Skeletal muscle tissue (tissue), 4 donors: ENCODE data around the gene WIPF1. TPM values are rescaled to one million over a fixed set of nuclear protein-coding genes. Genes with fewer than 3 reads are reported as not detected.

ENCODE experiments used
- H3K27ac ChIP-seq: one replicate; pipeline ENCODE4 v1.7.0; 2013; ENCODE audit warnings: mild to moderate bottlenecking, low read depth, low read length, inconsistent platforms
- H3K27me3 ChIP-seq, 3 donors: one replicate each; pipeline ENCODE4 v1.7.0; 2013; ENCODE audit warnings: low read length in 3 of 3; ENCODE audit not compliant: control insufficient read depth in 3 of 3, insufficient read depth in 3 of 3
- H3K36me3 ChIP-seq, 3 donors: one replicate each; pipeline ENCODE4 v1.7.0; 2013; ENCODE audit warnings: low read length in 3 of 3; ENCODE audit not compliant: control insufficient read depth in 3 of 3, insufficient read depth in 3 of 3
- H3K4me1 ChIP-seq, 3 donors: one replicate each; pipeline ENCODE4 v1.7.0; 2013; ENCODE audit warnings: low read length in 3 of 3, mild to moderate bottlenecking in 3 of 3; ENCODE audit not compliant: control insufficient read depth in 3 of 3, insufficient read depth in 3 of 3
- H3K4me3 ChIP-seq, 3 donors: one replicate each; pipeline ENCODE4 v1.7.0; 2013; ENCODE audit warnings: low read length in 3 of 3
- H3K9ac ChIP-seq, 3 donors: one replicate each; pipeline ENCODE4 v1.7.0; 2013; ENCODE audit warnings: low read length in 3 of 3, mild to moderate bottlenecking in 3 of 3, moderate library complexity in 2 of 3, low read depth in 1 of 3
- H3K9me3 ChIP-seq, 3 donors: one replicate each; pipeline ENCODE4 v1.7.0; 2013; ENCODE audit warnings: low read length in 3 of 3; ENCODE audit not compliant: control insufficient read depth in 3 of 3
- total RNA-seq: library from RNA; depleted of rRNA; stranded (reverse); fragments of >200 nt; gene quantifications from one replicate; pipeline ENCODE4 v1.2.3, GENCODE V29; 2014
- donor health status: Osteomylitis.

Gene WIPF1, protein sequence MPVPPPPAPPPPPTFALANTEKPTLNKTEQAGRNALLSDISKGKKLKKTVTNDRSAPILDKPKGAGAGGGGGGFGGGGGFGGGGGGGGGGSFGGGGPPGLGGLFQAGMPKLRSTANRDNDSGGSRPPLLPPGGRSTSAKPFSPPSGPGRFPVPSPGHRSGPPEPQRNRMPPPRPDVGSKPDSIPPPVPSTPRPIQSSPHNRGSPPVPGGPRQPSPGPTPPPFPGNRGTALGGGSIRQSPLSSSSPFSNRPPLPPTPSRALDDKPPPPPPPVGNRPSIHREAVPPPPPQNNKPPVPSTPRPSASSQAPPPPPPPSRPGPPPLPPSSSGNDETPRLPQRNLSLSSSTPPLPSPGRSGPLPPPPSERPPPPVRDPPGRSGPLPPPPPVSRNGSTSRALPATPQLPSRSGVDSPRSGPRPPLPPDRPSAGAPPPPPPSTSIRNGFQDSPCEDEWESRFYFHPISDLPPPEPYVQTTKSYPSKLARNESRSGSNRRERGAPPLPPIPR
- total RNA-seq, result 16.2 TPM

DNA sequence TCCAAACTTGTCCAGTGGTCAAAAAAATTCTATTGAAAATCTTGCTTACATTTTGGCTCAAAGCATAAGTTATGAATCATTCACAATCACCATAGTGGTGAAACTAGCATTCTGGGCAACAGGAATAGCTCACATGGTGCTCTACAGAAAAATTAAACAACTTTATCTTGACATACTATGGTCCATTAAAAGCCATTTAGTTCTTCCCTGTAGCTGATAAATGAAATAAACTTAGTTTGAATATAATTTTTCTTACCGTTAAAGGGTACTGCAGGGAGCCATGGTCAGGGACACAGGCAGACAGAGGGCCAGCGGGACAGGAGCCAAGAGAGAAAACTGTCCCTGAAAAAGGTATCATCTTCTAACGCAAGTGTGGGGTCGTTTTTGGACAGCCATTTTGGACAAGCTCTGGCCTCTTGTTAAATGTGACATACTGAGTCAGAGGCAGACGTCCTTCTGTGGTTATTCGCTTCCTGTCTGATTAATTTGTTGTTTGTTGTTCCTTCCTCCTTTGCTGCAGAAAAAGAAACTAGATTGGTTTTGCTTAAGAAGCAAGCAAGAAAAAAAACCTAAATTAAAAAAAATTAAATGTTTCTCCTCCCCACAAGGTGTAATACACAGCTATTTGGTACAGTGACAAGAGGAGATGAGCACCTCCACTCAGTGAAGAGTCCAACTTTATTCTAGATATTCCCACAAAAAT is at the start of gene WIPF1:
TSS of gene WIPF1 (minus strand) at position 460 of the 703 bp plus-strand sequence. CDS start 12,231 bp downstream, outside the sequence.
- H3K27me3 ChIP-seq, result no peaks in the 10 kb centered on the region
- H3K9me3 ChIP-seq, result no peaks in the 10 kb centered on the region
- peak within 1 kb of the TSS; percentile 67 for H3K27ac ChIP-seq
- H3K9ac ChIP-seq, result no peak within 1 kb of the TSS
- H3K4me1 ChIP-seq, result peaks cover 0 to 6% (median 2%) of the 10 kb centered on the region in 3 donors
- peak within 1 kb of the TSS in 1 of 3 donors; percentile 32 for H3K4me3 ChIP-seq
- H3K36me3 ChIP-seq, result no peaks in the 10 kb centered on the region

DNA sequence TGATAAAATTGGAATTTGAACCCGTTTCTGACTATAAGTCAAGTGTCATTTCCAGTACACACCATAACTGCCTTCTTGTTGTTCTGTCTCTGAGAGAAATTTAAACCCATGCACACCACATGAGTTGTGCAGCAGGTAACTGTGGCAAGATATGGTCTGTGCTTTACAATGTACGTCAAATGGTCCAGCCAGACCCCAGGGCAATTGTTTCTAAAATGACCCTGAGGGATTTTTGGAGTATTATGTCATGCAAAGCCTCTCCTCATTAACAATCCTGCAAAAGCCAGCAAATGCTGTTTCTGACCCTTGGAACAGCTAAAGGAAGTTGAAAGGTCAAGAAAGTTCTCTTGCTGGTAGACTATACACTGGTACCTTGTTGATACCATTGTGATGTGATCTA is 47.7 kb upstream of the WIPF1 start:
- no peaks in the 10 kb centered on the region for H3K36me3 ChIP-seq

DNA sequence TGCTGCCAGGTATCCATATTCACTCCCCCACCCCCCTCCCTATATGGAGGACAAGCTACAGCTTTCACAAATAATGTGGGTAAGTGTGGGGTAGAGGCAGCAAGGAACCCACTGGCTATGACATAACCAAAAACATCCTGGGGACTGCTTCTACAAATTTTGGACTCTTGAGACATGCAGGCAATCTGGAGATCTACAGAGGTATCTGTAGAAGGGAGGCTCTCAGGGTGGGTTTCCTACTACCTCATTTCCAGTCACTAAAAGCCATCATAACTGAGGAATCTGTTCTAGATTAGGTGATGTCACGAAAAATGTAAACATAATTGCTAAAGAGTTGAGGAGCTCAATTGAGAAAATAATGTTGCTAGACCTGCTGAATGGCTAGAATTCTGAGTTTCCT is 46.8 kb upstream of the WIPF1 start:
- no peak overlapping the region for H3K4me3 ChIP-seq
- H3K9me3 ChIP-seq, result peaks cover 0 to 3% (median 0%) of the 10 kb centered on the region in 3 donors
- no peaks in the 10 kb centered on the region for H3K36me3 ChIP-seq
- no peak overlapping the region for H3K27ac ChIP-seq
- H3K9ac ChIP-seq, result no peak overlapping the region
- no peaks in the 10 kb centered on the region for H3K4me1 ChIP-seq
- H3K27me3 ChIP-seq, result no peaks in the 10 kb centered on the region

More for the DNA sequence above, 47.7 kb upstream of the WIPF1 start:
- Histone ChIP-seq H3K9ac (no peak overlapping the region), H3K4me3 (no peak overlapping the region), H3K4me1 (no peaks in the 10 kb centered on the region), H3K27ac (no peak overlapping the region), H3K9me3 (peaks cover 0 to 3% (median 0%) of the 10 kb centered on the region in 3 donors), H3K27me3 (no peaks in the 10 kb centered on the region)

DNA sequence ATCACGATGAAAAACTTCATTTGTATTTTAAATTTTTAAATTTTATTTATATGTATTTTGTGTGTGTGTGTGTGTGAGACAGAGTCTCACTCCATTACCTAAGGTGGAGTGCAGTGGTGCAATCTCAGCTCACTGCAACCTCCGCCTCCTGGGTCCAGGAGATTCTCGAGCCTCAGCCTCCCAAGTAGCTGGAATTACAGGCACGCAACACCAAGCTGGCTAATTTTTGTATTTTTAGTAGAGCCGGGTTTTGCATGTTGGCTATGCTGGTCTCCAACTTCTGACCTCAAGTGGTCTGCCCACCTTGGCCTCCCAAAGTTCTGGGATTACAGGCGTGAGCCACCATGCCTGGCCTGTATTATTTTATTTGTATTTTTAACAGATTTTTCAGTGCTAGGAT is 45.8 kb upstream of the WIPF1 start:
- Histone ChIP-seq H3K9ac (no peak overlapping the region), H3K27me3 (no peaks in the 10 kb centered on the region), H3K36me3 (no peaks in the 10 kb centered on the region), H3K4me1 (no peaks in the 10 kb centered on the region), H3K27ac (no peak overlapping the region), H3K9me3 (peaks cover 0 to 3% (median 0%) of the 10 kb centered on the region in 3 donors), H3K4me3 (no peak overlapping the region)

DNA sequence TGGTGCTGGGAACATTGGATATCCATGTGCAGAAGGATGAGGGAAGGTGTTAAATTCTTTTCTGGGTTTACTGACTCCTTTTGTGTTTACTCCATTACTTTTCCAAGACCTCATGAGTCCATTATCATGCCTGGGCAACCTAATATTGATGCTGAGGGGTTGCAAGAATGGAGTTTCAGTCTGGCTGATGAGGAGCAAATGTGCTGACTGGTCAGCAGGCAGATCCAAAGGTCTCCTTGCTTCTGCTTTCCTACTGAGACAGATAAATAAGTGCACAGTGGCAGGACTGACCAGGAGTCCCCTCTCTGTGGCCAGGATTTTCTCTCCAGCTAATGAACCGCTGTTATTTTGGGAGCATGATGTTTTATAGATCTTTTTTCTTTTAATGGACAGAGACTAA is 43.6 kb upstream of the WIPF1 start:
- no peaks in the 10 kb centered on the region for H3K27me3 ChIP-seq
- peaks cover 0 to 3% (median 0%) of the 10 kb centered on the region in 3 donors for H3K9me3 ChIP-seq
- H3K27ac ChIP-seq, result no peak overlapping the region
- H3K36me3 ChIP-seq, result no peaks in the 10 kb centered on the region
- H3K9ac ChIP-seq, result no peak overlapping the region
- H3K4me3 ChIP-seq, result no peak overlapping the region
- no peaks in the 10 kb centered on the region for H3K4me1 ChIP-seq

DNA sequence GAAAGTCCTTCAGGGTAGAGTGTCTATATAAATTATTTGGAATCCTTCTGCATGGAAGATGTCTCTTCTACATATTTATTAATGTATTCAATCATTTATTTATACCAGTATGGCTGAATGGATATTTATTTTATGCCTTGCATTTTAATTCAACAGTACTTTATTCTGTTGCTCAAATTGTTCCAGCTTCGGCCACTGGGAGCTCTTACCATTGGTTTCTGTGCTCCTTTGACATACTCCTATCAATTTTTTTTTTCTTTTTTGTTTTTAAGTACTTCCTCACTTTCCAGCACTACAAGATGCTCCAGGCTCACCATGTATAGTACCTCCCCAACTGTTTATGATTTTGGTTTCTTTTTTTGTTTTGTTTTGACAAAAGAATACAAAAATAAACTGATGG is 39.4 kb upstream of the WIPF1 start:
- Histone ChIP-seq H3K4me3 (no peak overlapping the region), H3K27me3 (no peaks in the 10 kb centered on the region), H3K36me3 (no peaks in the 10 kb centered on the region), H3K9ac (no peak overlapping the region), H3K9me3 (peaks cover 0 to 3% (median 0%) of the 10 kb centered on the region in 3 donors), H3K27ac (no peak overlapping the region), H3K4me1 (peaks cover 8 to 16% (median 13%) of the 10 kb centered on the region in 3 donors)

DNA sequence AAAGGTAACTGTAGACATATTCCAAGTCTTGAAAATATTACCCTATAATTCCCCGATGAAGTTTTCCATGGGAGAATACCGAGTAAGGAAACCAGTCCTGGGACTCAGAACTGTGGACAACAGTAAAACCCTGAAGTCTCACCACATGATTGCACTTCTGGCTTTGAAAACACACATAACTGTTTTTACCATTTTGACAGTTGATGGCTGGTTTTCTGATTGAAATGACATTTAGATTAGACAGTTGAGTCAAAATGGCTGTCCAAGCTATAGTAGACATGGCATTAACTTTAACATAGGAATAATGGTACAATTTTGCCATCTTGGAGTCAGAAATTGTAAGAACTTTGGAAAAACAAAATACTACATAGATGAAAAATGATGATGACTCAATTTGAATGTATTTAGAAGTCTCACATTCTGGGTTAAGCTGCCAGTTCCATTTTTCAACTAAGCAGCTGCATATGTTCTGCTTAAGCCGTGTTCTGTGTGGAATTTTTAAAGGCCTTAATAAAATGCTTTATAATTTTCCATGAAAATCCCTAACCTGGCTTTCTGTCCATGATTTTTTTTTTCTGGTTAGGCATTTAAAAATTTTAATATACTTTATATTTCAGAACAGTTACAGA is 38.3 kb upstream of the WIPF1 start:
- Histone ChIP-seq H3K4me1 (peaks cover 8 to 16% (median 13%) of the 10 kb centered on the region in 3 donors), H3K9ac (no peak overlapping the region), H3K9me3 (no peaks in the 10 kb centered on the region), H3K4me3 (no peak overlapping the region), H3K27ac (no peak overlapping the region), H3K36me3 (no peaks in the 10 kb centered on the region), H3K27me3 (no peaks in the 10 kb centered on the region)

DNA sequence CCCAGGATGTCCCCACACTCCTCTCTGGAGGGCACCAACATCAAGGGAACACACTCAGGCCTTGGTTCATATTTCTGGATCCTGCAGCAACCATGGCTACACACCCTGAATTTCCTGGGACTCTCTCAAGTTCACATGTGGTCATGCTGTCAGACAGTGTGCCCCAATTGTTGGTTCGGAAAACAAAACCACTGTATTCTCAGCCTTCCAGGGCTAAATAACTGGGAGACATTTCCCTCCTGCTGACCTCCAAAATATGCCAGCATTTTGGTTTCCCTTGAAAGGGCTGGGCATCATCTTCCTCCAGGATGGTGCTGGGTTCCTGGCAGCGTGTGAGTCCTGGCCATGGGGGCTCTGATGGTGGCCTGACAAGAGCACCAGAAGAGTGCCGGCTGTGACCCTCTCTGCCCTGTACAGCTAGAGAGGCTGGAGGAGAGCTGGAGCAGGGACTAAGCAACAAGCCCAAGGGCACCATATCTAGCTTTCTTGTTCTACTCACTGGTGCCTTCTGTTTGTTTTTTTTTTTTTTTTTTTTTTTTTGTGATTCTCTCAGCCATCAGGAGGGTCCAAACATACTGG is 37.5 kb upstream of the WIPF1 start:
- Histone ChIP-seq H3K36me3 (no peaks in the 10 kb centered on the region), H3K4me3 (no peak overlapping the region)

DNA sequence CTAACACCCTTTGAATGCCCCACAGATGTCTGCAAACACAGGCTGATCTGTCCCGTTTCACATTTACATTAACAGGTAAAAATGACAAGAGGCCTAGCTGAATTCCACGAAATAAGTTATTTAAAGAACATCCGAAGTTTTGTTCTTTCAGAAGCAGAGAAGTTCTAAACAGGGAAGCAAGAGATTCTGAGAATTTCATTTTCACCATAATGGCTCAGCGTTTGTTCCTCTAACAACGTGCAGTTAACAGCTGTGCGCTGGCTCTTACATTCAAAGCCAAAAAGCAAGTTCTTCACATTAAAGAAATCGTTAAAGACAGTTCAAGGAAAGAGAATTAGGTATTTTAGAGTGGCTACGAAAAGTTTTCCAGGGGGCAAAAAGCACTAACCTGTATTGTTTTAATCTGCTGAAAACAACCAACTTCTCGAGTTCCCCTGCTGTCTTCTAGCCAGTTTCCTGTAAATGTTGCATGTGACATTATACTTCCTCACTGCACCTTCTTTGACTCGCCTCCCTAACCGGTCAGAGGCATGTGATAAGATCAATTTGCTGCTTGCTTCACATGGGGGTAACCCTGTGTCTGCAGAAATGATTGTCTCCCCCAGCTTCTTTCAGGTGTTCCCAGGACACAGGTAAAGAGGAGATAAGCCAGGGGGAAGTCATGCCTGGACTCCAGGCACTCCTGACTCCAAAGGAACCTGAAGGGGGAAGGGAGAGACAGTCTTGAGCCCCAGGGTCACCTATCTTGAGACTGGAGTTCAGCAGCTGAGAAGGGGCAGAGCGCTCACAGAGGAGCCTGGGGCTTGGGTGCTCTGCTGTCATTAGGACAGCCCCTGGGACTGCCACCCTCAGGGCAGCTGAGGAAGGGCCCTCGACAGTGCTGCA is 36.8 kb upstream of the WIPF1 start:
- Histone ChIP-seq H3K27me3 (no peaks in the 10 kb centered on the region), H3K36me3 (no peaks in the 10 kb centered on the region), H3K9ac (no peak overlapping the region), H3K27ac (peak overlapping the region; percentile 67), H3K4me1 (peaks cover 8 to 16% (median 13%) of the 10 kb centered on the region in 3 donors), H3K4me3 (peak overlapping the region in 1 of 3 donors; percentile 48), H3K9me3 (no peaks in the 10 kb centered on the region)

More for the DNA sequence above, 37.5 kb upstream of the WIPF1 start:
- H3K27ac ChIP-seq, result peak overlapping the region; percentile 67
- H3K4me1 ChIP-seq, result peaks cover 8 to 16% (median 13%) of the 10 kb centered on the region in 3 donors
- no peaks in the 10 kb centered on the region for H3K9me3 ChIP-seq
- H3K27me3 ChIP-seq, result no peaks in the 10 kb centered on the region
- no peak overlapping the region for H3K9ac ChIP-seq
